Measurements from ENCODE around the gene AQP9. TPM values are rescaled to one million over a fixed set of nuclear protein-coding genes. Genes with fewer than 3 reads are reported as not detected.

AQP9 gene
- total RNA-seq, 1 donor from 2014 or later, result not detected

GRCh38 chr15:58115692-58116091, 22.5 kb upstream of the AQP9 start:
- TF ChIP-seq, protein P1, sequence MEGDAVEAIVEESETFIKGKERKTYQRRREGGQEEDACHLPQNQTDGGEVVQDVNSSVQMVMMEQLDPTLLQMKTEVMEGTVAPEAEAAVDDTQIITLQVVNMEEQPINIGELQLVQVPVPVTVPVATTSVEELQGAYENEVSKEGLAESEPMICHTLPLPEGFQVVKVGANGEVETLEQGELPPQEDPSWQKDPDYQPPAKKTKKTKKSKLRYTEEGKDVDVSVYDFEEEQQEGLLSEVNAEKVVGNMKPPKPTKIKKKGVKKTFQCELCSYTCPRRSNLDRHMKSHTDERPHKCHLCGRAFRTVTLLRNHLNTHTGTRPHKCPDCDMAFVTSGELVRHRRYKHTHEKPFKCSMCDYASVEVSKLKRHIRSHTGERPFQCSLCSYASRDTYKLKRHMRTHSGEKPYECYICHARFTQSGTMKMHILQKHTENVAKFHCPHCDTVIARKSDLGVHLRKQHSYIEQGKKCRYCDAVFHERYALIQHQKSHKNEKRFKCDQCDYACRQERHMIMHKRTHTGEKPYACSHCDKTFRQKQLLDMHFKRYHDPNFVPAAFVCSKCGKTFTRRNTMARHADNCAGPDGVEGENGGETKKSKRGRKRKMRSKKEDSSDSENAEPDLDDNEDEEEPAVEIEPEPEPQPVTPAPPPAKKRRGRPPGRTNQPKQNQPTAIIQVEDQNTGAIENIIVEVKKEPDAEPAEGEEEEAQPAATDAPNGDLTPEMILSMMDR (conservative IDR thresholded peaks at IDR 0.05), result no peak
- Mint-ChIP-seq H3K9me3 (peaks cover 3% of the 10 kb centered on the region), H3K4me1 (no peaks in the 10 kb centered on the region), H3K4me3 (no peak overlapping the region), H3K36me3 (ENCODE audit: low read depth) (no peaks in the 10 kb centered on the region), H3K27ac (ENCODE audit: unreplicated experiment) (no peak overlapping the region), H3K27me3 (ENCODE audit: low read depth) (peaks cover 10% of the 10 kb centered on the region)
- DNase-seq (ENCODE audit: low read depth, low spot score), result no peak

DNA sequence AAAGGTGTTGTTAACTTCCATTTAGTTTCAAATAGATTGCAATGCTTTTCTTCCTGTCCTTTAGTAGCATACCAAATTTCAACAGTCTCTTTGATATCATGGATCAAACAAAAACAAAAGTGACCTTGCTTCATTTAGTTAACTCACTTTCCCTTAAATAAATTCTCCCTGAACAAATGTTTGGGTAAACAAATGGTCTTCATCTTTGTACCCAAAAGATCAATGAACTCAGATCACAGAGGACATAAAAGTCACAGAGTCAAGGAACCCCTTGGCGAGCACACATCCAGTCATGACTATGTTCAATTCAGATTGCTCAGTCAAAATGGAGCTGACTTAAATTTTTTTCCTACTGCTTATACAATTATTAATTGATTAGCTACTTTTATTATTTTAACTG, 20.6 kb upstream of the AQP9 start:
- no peak overlapping the region for H3K27ac Mint-ChIP-seq (ENCODE audit: unreplicated experiment)
- no peak overlapping the region for H3K4me3 Mint-ChIP-seq
- no peaks in the 10 kb centered on the region for H3K36me3 Mint-ChIP-seq (ENCODE audit: low read depth)
- no peaks in the 10 kb centered on the region for H3K9me3 Mint-ChIP-seq
- TF ChIP-seq, protein P1 (conservative IDR thresholded peaks at IDR 0.05), result no peak
- H3K4me1 Mint-ChIP-seq, result no peaks in the 10 kb centered on the region
- DNase-seq (ENCODE audit: low read depth, low spot score), result no peak
- H3K27me3 Mint-ChIP-seq (ENCODE audit: low read depth), result peaks cover 10% of the 10 kb centered on the region

DNA sequence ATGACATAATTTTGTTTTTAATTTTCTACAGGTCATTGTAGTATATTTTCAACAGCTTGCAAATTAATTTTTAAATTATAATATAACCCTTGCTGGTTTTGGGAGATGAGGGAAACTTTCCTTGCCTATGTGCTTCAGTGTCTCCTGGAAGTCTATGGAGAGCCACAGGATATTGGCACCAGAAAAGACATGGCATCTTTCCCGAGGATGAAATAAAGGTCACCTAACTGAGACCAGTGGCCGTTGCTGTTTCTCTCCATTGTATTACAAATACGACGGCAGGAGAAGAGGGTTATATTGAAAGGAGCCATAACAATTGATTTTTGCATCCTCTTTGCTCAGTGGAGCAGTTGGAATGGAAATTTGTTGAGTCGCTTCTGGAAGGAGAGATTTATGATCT, 19.9 kb upstream of the AQP9 start:
- no peaks in the 10 kb centered on the region for H3K9me3 Mint-ChIP-seq
- no peak overlapping the region for H3K4me3 Mint-ChIP-seq
- TF ChIP-seq, protein P1 (conservative IDR thresholded peaks at IDR 0.05), result no peak
- no peak for DNase-seq (ENCODE audit: low read depth, low spot score)
- no peaks in the 10 kb centered on the region for H3K36me3 Mint-ChIP-seq (ENCODE audit: low read depth)
- no peak overlapping the region for H3K27ac Mint-ChIP-seq (ENCODE audit: unreplicated experiment)
- no peaks in the 10 kb centered on the region for H3K4me1 Mint-ChIP-seq
- H3K27me3 Mint-ChIP-seq (ENCODE audit: low read depth), result peaks cover 8% of the 10 kb centered on the region

DNA sequence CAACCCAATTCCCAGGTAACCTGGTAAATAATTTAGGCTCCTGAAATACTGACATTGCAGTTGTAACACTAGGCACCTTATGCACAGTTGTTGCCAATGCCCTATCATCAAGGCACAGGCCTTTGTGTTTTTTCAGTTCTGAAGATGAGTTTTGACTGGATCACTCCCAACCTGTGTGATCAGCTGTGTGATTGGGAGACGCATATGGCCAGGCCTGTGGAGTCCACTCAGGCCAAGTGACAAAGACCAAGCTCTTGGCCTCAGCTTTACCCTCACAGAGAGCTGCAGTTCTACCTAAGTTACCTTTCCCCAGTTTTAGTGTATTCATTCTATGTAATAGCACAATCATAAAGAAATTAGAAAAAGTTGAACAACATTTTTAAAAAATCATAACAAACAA, 19.2 kb upstream of the AQP9 start:
- H3K4me1 Mint-ChIP-seq, result no peaks in the 10 kb centered on the region
- peaks cover 8% of the 10 kb centered on the region for H3K27me3 Mint-ChIP-seq (ENCODE audit: low read depth)
- H3K9me3 Mint-ChIP-seq, result peaks cover 2% of the 10 kb centered on the region
- no peak overlapping the region for H3K4me3 Mint-ChIP-seq
- no peak for DNase-seq (ENCODE audit: low read depth, low spot score)
- TF ChIP-seq, protein P1 (conservative IDR thresholded peaks at IDR 0.05), result no peak
- H3K27ac Mint-ChIP-seq (ENCODE audit: unreplicated experiment), result no peak overlapping the region
- peaks cover 2% of the 10 kb centered on the region for H3K36me3 Mint-ChIP-seq (ENCODE audit: low read depth)

- H3K27me3 Mint-ChIP-seq (ENCODE audit: low read depth), result no peaks in the 10 kb centered on the region
- no peak overlapping the region for H3K4me3 Mint-ChIP-seq
- TF ChIP-seq, protein P1 (conservative IDR thresholded peaks at IDR 0.05), result no peak
- no peak overlapping the region for H3K27ac Mint-ChIP-seq (ENCODE audit: unreplicated experiment)
- DNase-seq (ENCODE audit: low read depth, low spot score), result no peak
- peaks cover 5% of the 10 kb centered on the region for H3K9me3 Mint-ChIP-seq
- peaks cover 8% of the 10 kb centered on the region for H3K36me3 Mint-ChIP-seq (ENCODE audit: low read depth)
- no peaks in the 10 kb centered on the region for H3K4me1 Mint-ChIP-seq
These were observed 13.6 kb upstream of the AQP9 start for GRCh38 chr15:58124585-58124984.

GRCh38 chr15:58125333-58125732, 12.8 kb upstream of the AQP9 start:
- Mint-ChIP-seq H3K27me3 (ENCODE audit: low read depth) (no peaks in the 10 kb centered on the region), H3K27ac (ENCODE audit: unreplicated experiment) (no peak overlapping the region)

More at GRCh38 chr15:58125333-58125732, 12.8 kb upstream of the AQP9 start:
- no peak for DNase-seq (ENCODE audit: low read depth, low spot score)
- no peak overlapping the region for H3K4me3 Mint-ChIP-seq
- peaks cover 5% of the 10 kb centered on the region for H3K9me3 Mint-ChIP-seq
- TF ChIP-seq, protein P1 (conservative IDR thresholded peaks at IDR 0.05), result no peak
- peaks cover 8% of the 10 kb centered on the region for H3K36me3 Mint-ChIP-seq (ENCODE audit: low read depth)
- H3K4me1 Mint-ChIP-seq, result no peaks in the 10 kb centered on the region
